CD14-positive monocyte (primary cell): ENCODE measurements around the gene SPRED3. TPM values are rescaled to one million over a fixed set of nuclear protein-coding genes. Genes with fewer than 3 reads are reported as not detected.

ENCODE experiments used
- DNase-seq, 3 donors: peaks; one replicate each; pipeline ENCODE4 v3.0.0-alpha.2; 2011 to 2022
- H2AFZ ChIP-seq: 2 replicates; pipeline ENCODE4 v1.6.0; 2012; ENCODE audit warnings: mild to moderate bottlenecking, low read depth, low read length, inconsistent platforms; ENCODE audit not compliant: insufficient read depth, poor library complexity, severe bottlenecking
- H3K27ac ChIP-seq, 2 donors: 1 replicate in 1 of 2; 2 replicates in 1 of 2; pipeline ENCODE4 v1.5.1; 2012 to 2013; ENCODE audit warnings: low read length in 2 of 2, control low read depth in 1 of 2, inconsistent platforms in 1 of 2, low read depth in 1 of 2, mild to moderate bottlenecking in 1 of 2
- H3K27me3 ChIP-seq, 2 donors: one replicate each; pipeline versions ENCODE4 v1.6.0 to v1.6.1; 2011 to 2013; ENCODE audit warnings: low read length in 2 of 2; ENCODE audit not compliant: control insufficient read depth in 2 of 2, insufficient read depth in 2 of 2
- H3K36me3 ChIP-seq, 2 donors: replicated peaks in 1 of 2; 1 replicate in 1 of 2; 2 replicates in 1 of 2; pipeline versions ENCODE4 v1.5.1 to v1.6.1; 2012 to 2013; ENCODE audit warnings: low read length in 2 of 2, control low read depth in 1 of 2, inconsistent platforms in 1 of 2, mild to moderate bottlenecking in 1 of 2; ENCODE audit not compliant: insufficient read depth in 2 of 2, control insufficient read depth in 1 of 2
- H3K4me1 ChIP-seq, 2 donors: 1 replicate in 1 of 2; 2 replicates in 1 of 2; pipeline versions ENCODE4 v1.5.1 to v1.6.1; 2012 to 2013; ENCODE audit warnings: low read length in 2 of 2, control low read depth in 1 of 2, inconsistent platforms in 1 of 2, mild to moderate bottlenecking in 1 of 2, moderate library complexity in 1 of 2; ENCODE audit not compliant: insufficient read depth in 2 of 2, control insufficient read depth in 1 of 2
- H3K4me2 ChIP-seq: replicated peaks from 2 replicates; pipeline ENCODE3; 2012; ENCODE audit warnings: low read length, moderate library complexity, mild to moderate bottlenecking; ENCODE audit not compliant: poor library complexity, severe bottlenecking; ENCODE audit errors: extremely low read depth
- H3K4me3 ChIP-seq, 3 experiments: fragments of 200-600 bp in 1 of 3; sonication (generic) in 1 of 3; replicated peaks in 1 of 3; 1 replicate in 2 of 3; 2 replicates in 1 of 3; pipeline ENCODE4 v1.5.1; 2011 to 2013; ENCODE audit warnings: low read length in 3 of 3, mild to moderate bottlenecking in 3 of 3, control low read depth in 2 of 3, low read depth in 2 of 3, inconsistent platforms in 1 of 3, moderate library complexity in 1 of 3
- H3K79me2 ChIP-seq: 2 replicates; pipeline ENCODE4 v1.6.0; 2012; ENCODE audit warnings: mild to moderate bottlenecking, control low read depth, inconsistent platforms, low read length, moderate library complexity; ENCODE audit not compliant: insufficient read depth
- H3K9ac ChIP-seq: 2 replicates; pipeline ENCODE4 v1.6.0; 2017; ENCODE audit warnings: low read length, mild to moderate bottlenecking; ENCODE audit not compliant: insufficient read depth, poor library complexity, severe bottlenecking
- H3K9me3 ChIP-seq, 2 donors: replicated peaks in 1 of 2; 1 replicate in 1 of 2; 2 replicates in 1 of 2; pipeline versions ENCODE4 v1.5.1 to v1.6.1; 2012 to 2013; ENCODE audit warnings: low read length in 2 of 2, control low read depth in 1 of 2; ENCODE audit not compliant: control insufficient read depth in 1 of 2, insufficient read depth in 1 of 2
- H4K20me1 ChIP-seq: 2 replicates; pipeline ENCODE4 v1.6.0; 2012; ENCODE audit warnings: mild to moderate bottlenecking, low read length, control low read depth, moderate library complexity; ENCODE audit not compliant: insufficient read depth
- H3K27ac Mint-ChIP-seq, 7 donors: one replicate each; pipeline ENCODE4 v1.8.0; 2020; ENCODE audit warnings: mild to moderate bottlenecking in 7 of 7, mixed read lengths in 7 of 7, moderate library complexity in 6 of 7, inconsistent platforms in 2 of 7
- H3K27me3 Mint-ChIP-seq, 3 donors: one replicate each; pipeline ENCODE4 v1.8.0; 2021 to 2022; ENCODE audit warnings: low read depth in 3 of 3, mild to moderate bottlenecking in 3 of 3, mixed read lengths in 3 of 3, moderate library complexity in 3 of 3, inconsistent platforms in 1 of 3
- H3K36me3 Mint-ChIP-seq, 2 donors: one replicate each; pipeline ENCODE4 v1.8.0; 2020; ENCODE audit warnings: mixed read lengths in 2 of 2, inconsistent platforms in 1 of 2, mild to moderate bottlenecking in 1 of 2
- H3K4me1 Mint-ChIP-seq: one replicate; pipeline ENCODE4 v1.8.0; 2020; ENCODE audit warnings: mild to moderate bottlenecking, mixed read lengths
- H3K4me3 Mint-ChIP-seq, 2 donors: one replicate each; pipeline ENCODE4 v1.8.0; 2020; ENCODE audit warnings: mild to moderate bottlenecking in 2 of 2, mixed read lengths in 2 of 2, moderate library complexity in 1 of 2
- H3K9me3 Mint-ChIP-seq, 7 donors: one replicate each; pipeline ENCODE4 v1.8.0; 2020 to 2022; ENCODE audit warnings: mixed read lengths in 7 of 7, mild to moderate bottlenecking in 6 of 7, moderate library complexity in 6 of 7, inconsistent platforms in 2 of 7
- CTCF ChIP-seq: fragments of 200-600 bp; IDR thresholded peaks from one replicate; pipeline ENCODE4 v1.8.0; 2022; ENCODE audit warnings: antibody characterized with exemption, mild to moderate bottlenecking
- WGBS: methylation state at CpG from one replicate; pipeline ENCODE4 v1.1.5; 2013; ENCODE audit warnings: missing lambda C conversion rate; ENCODE audit not compliant: insufficient coverage; 5-methylcytosine and 5-hydroxymethylcytosine counted together
- intact Hi-C, 2 donors: fragments of 100-400 bp; cut with micrococcal nuclease; formaldehyde crosslinking; loops; one replicate each; pipeline versions ENCODE4 v1.15.0 to v1.15.1; 2023
- polyA plus RNA-seq, 3 donors: library from polyadenylated mRNA; depleted of rRNA in 1 of 3; unstranded in 2 of 3; stranded (reverse) in 1 of 3; fragments of 300-500 nt in 2 of 3; fragments of >200 nt in 1 of 3; fragmentation: Illumina TruSeq in 2 of 3; gene quantifications; 1 replicate in 2 of 3; 2 replicates in 1 of 3; pipeline ENCODE4 v1.2.3, GENCODE V29; 2012 to 2021

SPRED3 gene
- polyA plus RNA-seq, 3 donors: 0.33 TPM; not detected in 2

- intact Hi-C loops: no loop called here
- Histone ChIP-seq H4K20me1 (no peaks in the 10 kb centered on the region), H3K4me2 (no peak overlapping the region), H2AFZ (no peak overlapping the region), H3K36me3 (no peaks in the 10 kb centered on the region), H3K9me3 (no peaks in the 10 kb centered on the region), H3K4me1 (no peaks in the 10 kb centered on the region), H3K9ac (no peak overlapping the region), H3K27me3 (no peaks in the 10 kb centered on the region), H3K27ac (no peak overlapping the region), H3K4me3 (no peak overlapping the region), H3K79me2 (no peaks in the 10 kb centered on the region)
- peaks cover 4 to 8% (median 5%) of the 10 kb centered on the region in 3 donors for H3K27me3 Mint-ChIP-seq
- H3K4me3 Mint-ChIP-seq: no peak overlapping the region
- peaks cover 3% of the 10 kb centered on the region for H3K4me1 Mint-ChIP-seq
- no peak for DNase-seq
- WGBS: 90% methylated on average over 6 of the region's 15 CpGs
- no peak overlapping the region for H3K27ac Mint-ChIP-seq
- TF ChIP-seq CTCF: no peak
- no peaks in the 10 kb centered on the region for H3K36me3 Mint-ChIP-seq
- H3K9me3 Mint-ChIP-seq: peaks cover 0 to 3% (median 0%) of the 10 kb centered on the region in 7 donors
Observed at GRCh38 chr19:38443458-38443999, 55.0 kb downstream of the SPRED3 start.

- Mint-ChIP-seq H3K27ac (no peak overlapping the region), H3K4me3 (no peak overlapping the region), H3K9me3 (peaks cover 0 to 3% (median 0%) of the 10 kb centered on the region in 7 donors), H3K27me3 (peaks cover 4 to 8% (median 5%) of the 10 kb centered on the region in 3 donors), H3K4me1 (peaks cover 3% of the 10 kb centered on the region), H3K36me3 (no peaks in the 10 kb centered on the region)
- no peak for TF ChIP-seq CTCF
- 91% methylated on average over 6 of the region's 7 CpGs for WGBS
- no peak for DNase-seq
- H3K79me2 ChIP-seq: no peaks in the 10 kb centered on the region
- no peaks in the 10 kb centered on the region for H4K20me1 ChIP-seq
- H2AFZ ChIP-seq: no peak overlapping the region
- H3K4me1 ChIP-seq: no peaks in the 10 kb centered on the region
- no peaks in the 10 kb centered on the region for H3K9me3 ChIP-seq
- H3K27ac ChIP-seq: no peak overlapping the region
- H3K4me2 ChIP-seq: no peak overlapping the region
- no peaks in the 10 kb centered on the region for H3K36me3 ChIP-seq
- no peak overlapping the region for H3K4me3 ChIP-seq
- H3K27me3 ChIP-seq: no peaks in the 10 kb centered on the region
- intact Hi-C loops: no loop called here
- H3K9ac ChIP-seq: no peak overlapping the region
Observed at GRCh38 chr19:38444026-38444425, 55.5 kb downstream of the SPRED3 start.
